H1 (cell line): ENCODE data around the gene MUC16. TPM values are rescaled to one million over a fixed set of nuclear protein-coding genes. Genes with fewer than 3 reads are reported as not detected.

Source experiments
- polyA plus RNA-seq, 7 experiments: library from polyadenylated mRNA; depleted of rRNA in 3 of 7; stranded (reverse) in 5 of 7; unstranded in 2 of 7; fragments of >200 nt in 5 of 7; fragments of 200-250 nt in 2 of 7; gene quantifications; 1 replicate in 5 of 7; 2 replicates in 1 of 7; 4 replicates in 1 of 7; pipeline versions ENCODE4 v1.2.1 to v1.2.3, GENCODE V29; 2011 to 2013; ENCODE audit warnings: missing spikeins in 2 of 7, mixed read lengths in 2 of 7
- total RNA-seq: library from RNA; stranded (reverse); fragmentation: NEBNext Ultra II Directional; extraction: Animal tissue kit (Norgen Biotek cat#: 25700); gene quantifications from 2 replicates; pipeline ENCODE4 v1.2.1, GENCODE V29; 2021

The MUC16 gene
- total and polyA plus RNA-seq, 2 of the 8 experiments (the other 6 are each of a cell fraction or from before 2014, with no cell fraction given) = 0.17 to 0.60 TPM

Other genes starting within 250 kb of the MUC16 start
- 4.3 and 4.6 TPM in 2 replicates for gene ZNF558, start 178.1 kb downstream of the MUC16 start, total RNA-seq
- 14.3 and 17.4 TPM in 2 replicates for gene ZNF558, start 178.1 kb downstream of the MUC16 start, polyA plus RNA-seq (2011; rRNA removed)
- not detected in 2 replicates for gene MBD3L1, start 178.0 kb downstream of the MUC16 start, total RNA-seq
- not detected in 2 replicates for gene MBD3L1, start 178.0 kb downstream of the MUC16 start, polyA plus RNA-seq (2011; rRNA removed)
- not detected in 2 replicates for gene OR1M1, start 76.7 kb upstream of the MUC16 start, total RNA-seq
- 0.12 TPM in 1 of 2 replicates, not detected in the other for gene OR1M1, start 76.7 kb upstream of the MUC16 start, polyA plus RNA-seq (2011; rRNA removed)
- gene OR7G2, start 97.1 kb upstream of the MUC16 start, total RNA-seq = not detected in 2 replicates
- gene OR7G2, start 97.1 kb upstream of the MUC16 start, polyA plus RNA-seq (2011; rRNA removed) = not detected in 2 replicates
- not detected in 2 replicates for gene OR7G1, start 105.4 kb upstream of the MUC16 start, total RNA-seq
- not detected in 2 replicates for gene OR7G1, start 105.4 kb upstream of the MUC16 start, polyA plus RNA-seq (2011; rRNA removed)
- not detected in 2 replicates for gene OR7G3, start 116.5 kb upstream of the MUC16 start, total RNA-seq
- not detected in 2 replicates for gene OR7G3, start 116.5 kb upstream of the MUC16 start, polyA plus RNA-seq (2011; rRNA removed)
- gene ZNF317, start 130.0 kb upstream of the MUC16 start, total RNA-seq = 41.5 and 42.1 TPM in 2 replicates
- gene ZNF317, start 130.0 kb upstream of the MUC16 start, polyA plus RNA-seq (2011; rRNA removed) = 20.2 and 22.6 TPM in 2 replicates
- gene OR7D2, start 168.6 kb upstream of the MUC16 start, total RNA-seq = not detected in 2 replicates
- gene OR7D2, start 168.6 kb upstream of the MUC16 start, polyA plus RNA-seq (2011; rRNA removed) = 0.02 and 0.06 TPM in 2 replicates
- not detected in 2 replicates for gene OR7D4, start 209.2 kb upstream of the MUC16 start, total RNA-seq
- gene OR7D4, start 209.2 kb upstream of the MUC16 start, polyA plus RNA-seq (2011; rRNA removed) = not detected in 2 replicates
- not detected in 2 replicates for gene OR7E24, start 240.5 kb upstream of the MUC16 start, total RNA-seq
- not detected in 2 replicates for gene OR7E24, start 240.5 kb upstream of the MUC16 start, polyA plus RNA-seq (2011; rRNA removed)